Ascending aorta (tissue), 2 donors: ENCODE data around the gene MYBPC1. TPM values are rescaled to one million over a fixed set of nuclear protein-coding genes. Genes with fewer than 3 reads are reported as not detected.

Source experiments
- DNase-seq, 2 donors: peaks; one replicate each; pipeline ENCODE4 v3.0.0-alpha.2; 2019; ENCODE audit warnings: low spot score in 2 of 2
- H3K27ac ChIP-seq, 2 donors: fragments of 200-600 bp; sonication (generic); one replicate each; pipeline ENCODE4 v1.5.1; 2016 to 2017; ENCODE audit warnings: mild to moderate bottlenecking in 1 of 2
- H3K27me3 ChIP-seq: fragments of 200-600 bp; sonication (generic); one replicate; pipeline ENCODE4 v1.5.1; 2017
- H3K36me3 ChIP-seq, 2 donors: fragments of 200-600 bp; sonication (generic); one replicate each; pipeline ENCODE4 v1.5.1; 2016
- H3K4me1 ChIP-seq, 2 donors: fragments of 200-600 bp; sonication (generic); one replicate each; pipeline ENCODE4 v1.5.1; 2016 to 2017; ENCODE audit warnings: mild to moderate bottlenecking in 1 of 2
- H3K4me3 ChIP-seq, 2 donors: fragments of 200-600 bp; sonication (generic); one replicate each; pipeline ENCODE4 v1.5.1; 2016 to 2017; ENCODE audit warnings: mild to moderate bottlenecking in 1 of 2
- H3K9me3 ChIP-seq, 2 donors: fragments of 200-600 bp; sonication (generic); one replicate each; pipeline ENCODE4 v1.5.1; 2016
- CTCF ChIP-seq, 3 experiments: fragments of 200-600 bp in 2 of 3; fragments of 450-650 bp in 1 of 3; sonication (generic) in 2 of 3; IDR thresholded peaks; one replicate each; pipeline ENCODE4 v1.5.1; 2016 to 2019; ENCODE audit warnings: antibody characterized with exemption in 3 of 3, mild to moderate bottlenecking in 1 of 3, moderate library complexity in 1 of 3
- intact Hi-C: fragments of 100-400 bp; cut with DNase I; formaldehyde crosslinking; loops from one replicate; pipeline ENCODE4 v1.15.1; 2023
- total RNA-seq: library from RNA; depleted of rRNA; stranded (reverse); fragments of >200 nt; gene quantifications from one replicate; pipeline ENCODE4 v1.1.0, GENCODE V29; 2016

Gene MYBPC1
- total RNA-seq, 1 donor from 2014 or later: not detected

- no peak overlapping the region for H3K27ac ChIP-seq
- no peak for TF ChIP-seq CTCF (IDR thresholded peaks at IDR 0.05)
- no peak overlapping the region for H3K4me3 ChIP-seq
- no peaks in the 10 kb centered on the region for H3K36me3 ChIP-seq
- no peaks in the 10 kb centered on the region for H3K4me1 ChIP-seq
- H3K9me3 ChIP-seq: no peaks in the 10 kb centered on the region
- intact Hi-C loops: no loop called here
- no peak for DNase-seq
- no peaks in the 10 kb centered on the region for H3K27me3 ChIP-seq
These were observed 31.6 kb upstream of the MYBPC1 start for GRCh38 chr12:101563212-101563611.

GRCh38 chr12:101564912-101565311 is 29.9 kb upstream of the MYBPC1 start:
- no peak for DNase-seq
- Histone ChIP-seq H3K36me3 (no peaks in the 10 kb centered on the region), H3K4me1 (no peaks in the 10 kb centered on the region), H3K27me3 (no peaks in the 10 kb centered on the region), H3K4me3 (no peak overlapping the region), H3K27ac (no peak overlapping the region), H3K9me3 (no peaks in the 10 kb centered on the region)
- TF ChIP-seq CTCF (IDR thresholded peaks at IDR 0.05): no peak
- intact Hi-C loops: no loop called here

- Histone ChIP-seq H3K4me1 (no peaks in the 10 kb centered on the region), H3K9me3 (no peaks in the 10 kb centered on the region), H3K4me3 (no peak overlapping the region), H3K36me3 (no peaks in the 10 kb centered on the region), H3K27me3 (no peaks in the 10 kb centered on the region), H3K27ac (no peak overlapping the region)
- intact Hi-C loops: no loop called here
- no peak for DNase-seq
- TF ChIP-seq CTCF (IDR thresholded peaks at IDR 0.05): no peak
These were observed 28.5 kb upstream of the MYBPC1 start for GRCh38 chr12:101566318-101566717.

GRCh38 chr12:101567918-101568317 is 26.9 kb upstream of the MYBPC1 start:
- intact Hi-C loops: no loop called here
- TF ChIP-seq CTCF (IDR thresholded peaks at IDR 0.05): no peak
- H3K4me1 ChIP-seq: no peaks in the 10 kb centered on the region
- H3K9me3 ChIP-seq: no peaks in the 10 kb centered on the region
- no peak for DNase-seq
- no peak overlapping the region for H3K27ac ChIP-seq
- no peaks in the 10 kb centered on the region for H3K27me3 ChIP-seq
- H3K36me3 ChIP-seq: no peaks in the 10 kb centered on the region
- H3K4me3 ChIP-seq: no peak overlapping the region

- TF ChIP-seq CTCF (IDR thresholded peaks at IDR 0.05): peak in 2 of 3 experiments; percentile 12 to 19
- Histone ChIP-seq H3K27me3 (no peaks in the 10 kb centered on the region), H3K27ac (no peak overlapping the region), H3K4me3 (no peak overlapping the region), H3K36me3 (no peaks in the 10 kb centered on the region), H3K9me3 (no peaks in the 10 kb centered on the region), H3K4me1 (no peaks in the 10 kb centered on the region)
- no peak for DNase-seq
- intact Hi-C loops: loop anchor here (5.0 to 10.0 kb wide), 2 partner anchors 177 to 265 kb away; partner anchors contain the start of gene GNPTAB
These were observed 24.7 kb upstream of the MYBPC1 start for GRCh38 chr12:101570047-101570446.

GRCh38 chr12:101571105-101571504 is 23.7 kb upstream of the MYBPC1 start:
- intact Hi-C loops: loop anchor here (5.0 to 10.0 kb wide), 2 partner anchors 176 to 264 kb away; partner anchors contain the start of gene GNPTAB
- no peak for TF ChIP-seq CTCF (IDR thresholded peaks at IDR 0.05)

More at GRCh38 chr12:101571105-101571504, 23.7 kb upstream of the MYBPC1 start:
- Histone ChIP-seq H3K27me3 (no peaks in the 10 kb centered on the region), H3K4me3 (no peak overlapping the region), H3K36me3 (no peaks in the 10 kb centered on the region), H3K4me1 (no peaks in the 10 kb centered on the region), H3K9me3 (no peaks in the 10 kb centered on the region), H3K27ac (no peak overlapping the region)
- no peak for DNase-seq
